Fibroblast of lung (primary cell): Measurements from ENCODE around the gene C4orf50. TPM values are rescaled to one million over a fixed set of nuclear protein-coding genes. Genes with fewer than 3 reads are reported as not detected.

Experiments
- DNase-seq, 2 donors: peaks; one replicate each; pipeline versions ENCODE4 v3.0.0 to v3.0.0-alpha.2; 2010; ENCODE audit warnings: low read depth in 2 of 2
- H2AFZ ChIP-seq: 2 replicates; pipeline ENCODE4 v1.5.1; 2012; ENCODE audit warnings: low read length, control low read depth, inconsistent platforms
- H3K27ac ChIP-seq: 2 replicates; pipeline ENCODE4 v1.5.1; 2011; ENCODE audit warnings: low read length, control low read depth; ENCODE audit not compliant: insufficient read depth
- H3K27me3 ChIP-seq: 2 replicates; pipeline ENCODE4 v1.5.1; 2011; ENCODE audit warnings: mild to moderate bottlenecking, low read length; ENCODE audit not compliant: control insufficient read depth, insufficient read depth
- H3K36me3 ChIP-seq: 2 replicates; pipeline ENCODE4 v1.5.1; 2011; ENCODE audit warnings: low read length; ENCODE audit not compliant: control insufficient read depth, insufficient read depth
- H3K4me1 ChIP-seq: 2 replicates; pipeline ENCODE4 v1.5.1; 2011; ENCODE audit warnings: low read length; ENCODE audit not compliant: control insufficient read depth, insufficient read depth; ENCODE audit errors: extremely low read depth
- H3K4me2 ChIP-seq: 2 replicates; pipeline ENCODE4 v1.5.1; 2011; ENCODE audit warnings: low read length, control low read depth; ENCODE audit not compliant: insufficient read depth; ENCODE audit errors: extremely low read depth
- H3K4me3 ChIP-seq, 4 experiments: fragments of 200-600 bp in 1 of 4; sonication (generic) in 1 of 4; replicated peaks in 1 of 4; 2 replicates each; pipeline ENCODE4 v1.5.1; 2011 to 2016; ENCODE audit warnings: low read length in 4 of 4, low read depth in 3 of 4, mild to moderate bottlenecking in 3 of 4, control low read depth in 2 of 4, inconsistent platforms in 1 of 4, mixed read lengths in 1 of 4; ENCODE audit not compliant: insufficient read depth in 1 of 4; ENCODE audit errors: control extremely low read depth in 1 of 4
- H3K79me2 ChIP-seq: 2 replicates; pipeline ENCODE4 v1.5.1; 2012; ENCODE audit warnings: mild to moderate bottlenecking, low read length, inconsistent platforms; ENCODE audit not compliant: control insufficient read depth, insufficient read depth
- H3K9ac ChIP-seq: 2 replicates; pipeline ENCODE4 v1.5.1; 2011; ENCODE audit warnings: mild to moderate bottlenecking, low read length, control low read depth; ENCODE audit not compliant: insufficient read depth
- H3K9me3 ChIP-seq: 2 replicates; pipeline ENCODE4 v1.5.1; 2012; ENCODE audit warnings: low read depth, low read length; ENCODE audit not compliant: control insufficient read depth, insufficient read depth
- H4K20me1 ChIP-seq: 2 replicates; pipeline ENCODE4 v1.5.1; 2011; ENCODE audit warnings: low read length; ENCODE audit not compliant: control insufficient read depth, insufficient read depth; ENCODE audit errors: extremely low read depth
- CTCF ChIP-seq, 2 donors: IDR thresholded peaks in 1 of 2; conservative IDR thresholded peaks in 1 of 2; 1 replicate in 1 of 2; 2 replicates in 1 of 2; pipeline ENCODE4 v1.5.1; 2011 to 2012; ENCODE audit warnings: low read length in 2 of 2, control low read depth in 1 of 2, inconsistent platforms in 1 of 2, low read depth in 1 of 2, mild to moderate bottlenecking in 1 of 2
- EZH2 ChIP-seq: IDR thresholded peaks from 2 replicates; pipeline ENCODE4 v1.5.1; 2012; ENCODE audit warnings: low read length, control low read depth, mild to moderate bottlenecking; ENCODE audit errors: missing control alignments
- polyA plus RNA-seq, 2 donors: library from polyadenylated mRNA; depleted of rRNA in 1 of 2; stranded (reverse) in 1 of 2; unstranded in 1 of 2; fragments of >200 nt; gene quantifications; 2 replicates each; pipeline ENCODE4 v1.2.1, GENCODE V29; 2011 to 2012; ENCODE audit warnings: missing spikeins in 1 of 2
- total RNA-seq: library from RNA; depleted of rRNA; stranded (reverse); fragments of >200 nt; gene quantifications from 2 replicates; pipeline ENCODE4 v1.2.1, GENCODE V29; 2014

Gene C4orf50
- total and polyA plus RNA-seq, 2 donors (not counting 1 experiment from before 2014, with no cell fraction given), result not detected

- Histone ChIP-seq H3K4me2 (no peak overlapping the region), H3K36me3 (no peaks in the 10 kb centered on the region), H3K4me3 (no peak overlapping the region), H3K4me1 (no peaks in the 10 kb centered on the region), H3K27me3 (no peaks in the 10 kb centered on the region), H3K9me3 (no peaks in the 10 kb centered on the region), H3K79me2 (no peaks in the 10 kb centered on the region), H2AFZ (no peak overlapping the region), H3K27ac (no peak overlapping the region), H3K9ac (no peak overlapping the region), H4K20me1 (no peaks in the 10 kb centered on the region)
- no peak for DNase-seq
- no peak for TF ChIP-seq CTCF (conservative IDR thresholded peaks at IDR 0.05 in 1 of 2, IDR thresholded peaks at IDR 0.05 in 1 of 2; ENCODE audit: low read depth in 1 of 2, low read length in 2 of 2)
- TF ChIP-seq EZH2, result no peak
These were observed 27.6 kb downstream of the C4orf50 start for GRCh38 chr4:5990446-5991160.

GRCh38 chr4:5989236-5990225 is 28.7 kb downstream of the C4orf50 start:
- Histone ChIP-seq H3K27ac (no peak overlapping the region), H3K4me1 (no peaks in the 10 kb centered on the region), H2AFZ (no peak overlapping the region), H3K9ac (no peak overlapping the region), H3K27me3 (no peaks in the 10 kb centered on the region), H3K79me2 (no peaks in the 10 kb centered on the region), H3K9me3 (no peaks in the 10 kb centered on the region), H3K4me2 (no peak overlapping the region), H4K20me1 (no peaks in the 10 kb centered on the region), H3K4me3 (no peak overlapping the region), H3K36me3 (no peaks in the 10 kb centered on the region)
- no peak for DNase-seq
- TF ChIP-seq CTCF (conservative IDR thresholded peaks at IDR 0.05 in 1 of 2, IDR thresholded peaks at IDR 0.05 in 1 of 2; ENCODE audit: low read depth in 1 of 2, low read length in 2 of 2) (no peak), EZH2 (no peak)
